ENCODE measurements around the gene CRACR2B. TPM values are rescaled to one million over a fixed set of nuclear protein-coding genes. Genes with fewer than 3 reads are reported as not detected.

Gene CRACR2B
- total RNA-seq, 1 donor from 2014 or later, result 2.6 TPM

DNA sequence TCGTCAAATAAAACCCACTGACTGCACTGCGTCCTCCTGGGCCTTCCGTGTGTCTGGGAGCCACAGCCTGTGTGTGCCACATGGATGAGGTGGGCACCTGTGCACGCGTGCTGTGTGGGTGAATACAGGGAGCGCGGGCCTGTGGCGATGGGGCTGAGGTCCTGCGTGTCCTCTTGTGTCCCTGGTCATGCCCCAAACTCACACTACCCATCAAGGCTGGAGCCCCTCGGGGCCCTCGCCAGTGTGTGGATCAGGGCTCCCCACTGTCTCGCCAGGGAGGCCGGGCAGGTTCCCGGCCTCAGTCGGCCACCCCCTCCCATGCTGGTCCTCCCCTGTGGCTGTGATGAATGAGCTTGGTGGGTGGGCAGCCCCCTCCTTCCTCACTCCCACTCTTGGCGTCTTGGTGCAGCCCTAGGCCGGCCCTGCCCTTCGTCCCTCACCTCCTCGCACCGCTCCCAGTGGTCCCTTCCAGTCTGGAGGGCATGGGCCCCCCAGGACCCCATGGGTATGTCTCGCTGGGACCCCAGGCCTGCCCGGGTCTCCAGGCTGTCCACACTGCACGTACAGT, 4.3 kb downstream of the CRACR2B start:
- peak overlapping the region; percentile 58 for H3K27ac Mint-ChIP-seq (ENCODE audit: unreplicated experiment)
- H3K4me2 ChIP-seq (ENCODE audit: low read length), result peak overlapping the region; percentile 96
- peaks cover 54% of the 10 kb centered on the region for H4K20me1 ChIP-seq (ENCODE audit: insufficient read depth, low read length)
- peak overlapping the region; percentile 59 for H3K4me3 ChIP-seq (ENCODE audit: insufficient read depth, low read depth, low read length)
- no peak for DNase-seq (ENCODE audit: low read depth)
- H3K9ac ChIP-seq (ENCODE audit: low read length), result peak overlapping the region; percentile 74
- H3K36me3 ChIP-seq (ENCODE audit: insufficient read depth, low read length), result peaks cover 3% of the 10 kb centered on the region
- H3K9me3 ChIP-seq (ENCODE audit: insufficient read depth, low read depth, low read length), result no peaks in the 10 kb centered on the region
- peak overlapping the region; percentile 74 for H3K4me3 Mint-ChIP-seq (ENCODE audit: unreplicated experiment)
- TF ChIP-seq, protein P1, sequence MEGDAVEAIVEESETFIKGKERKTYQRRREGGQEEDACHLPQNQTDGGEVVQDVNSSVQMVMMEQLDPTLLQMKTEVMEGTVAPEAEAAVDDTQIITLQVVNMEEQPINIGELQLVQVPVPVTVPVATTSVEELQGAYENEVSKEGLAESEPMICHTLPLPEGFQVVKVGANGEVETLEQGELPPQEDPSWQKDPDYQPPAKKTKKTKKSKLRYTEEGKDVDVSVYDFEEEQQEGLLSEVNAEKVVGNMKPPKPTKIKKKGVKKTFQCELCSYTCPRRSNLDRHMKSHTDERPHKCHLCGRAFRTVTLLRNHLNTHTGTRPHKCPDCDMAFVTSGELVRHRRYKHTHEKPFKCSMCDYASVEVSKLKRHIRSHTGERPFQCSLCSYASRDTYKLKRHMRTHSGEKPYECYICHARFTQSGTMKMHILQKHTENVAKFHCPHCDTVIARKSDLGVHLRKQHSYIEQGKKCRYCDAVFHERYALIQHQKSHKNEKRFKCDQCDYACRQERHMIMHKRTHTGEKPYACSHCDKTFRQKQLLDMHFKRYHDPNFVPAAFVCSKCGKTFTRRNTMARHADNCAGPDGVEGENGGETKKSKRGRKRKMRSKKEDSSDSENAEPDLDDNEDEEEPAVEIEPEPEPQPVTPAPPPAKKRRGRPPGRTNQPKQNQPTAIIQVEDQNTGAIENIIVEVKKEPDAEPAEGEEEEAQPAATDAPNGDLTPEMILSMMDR (IDR thresholded peaks at IDR 0.05; ENCODE audit: insufficient read depth, low read depth, low read length), result no peak
- no peak for TF ChIP-seq EZH2 (IDR thresholded peaks at IDR 0.05; ENCODE audit: insufficient read depth, low read length)
- peaks cover 5% of the 10 kb centered on the region for H3K27me3 Mint-ChIP-seq (ENCODE audit: low read depth, unreplicated experiment)
- peaks cover 11% of the 10 kb centered on the region for H3K4me1 Mint-ChIP-seq (ENCODE audit: low read depth, unreplicated experiment)
- peak overlapping the region; percentile 56 for H2AFZ ChIP-seq (ENCODE audit: low read depth, low read length)
- peak overlapping the region; percentile 37 for H3K27ac ChIP-seq (ENCODE audit: low read depth, low read length)
- peaks cover 65% of the 10 kb centered on the region for H3K4me1 ChIP-seq (ENCODE audit: insufficient read depth, low read length)
- FAIRE-seq, result no peak
- H3K27me3 ChIP-seq (ENCODE audit: insufficient read depth, low read length), result no peaks in the 10 kb centered on the region
- no peaks in the 10 kb centered on the region for H3K36me3 Mint-ChIP-seq (ENCODE audit: low read depth, unreplicated experiment)
- peaks cover 42% of the 10 kb centered on the region for H3K79me2 ChIP-seq (ENCODE audit: insufficient read depth, low read length)
- H3K9me3 Mint-ChIP-seq (ENCODE audit: unreplicated experiment), result no peaks in the 10 kb centered on the region

DNA sequence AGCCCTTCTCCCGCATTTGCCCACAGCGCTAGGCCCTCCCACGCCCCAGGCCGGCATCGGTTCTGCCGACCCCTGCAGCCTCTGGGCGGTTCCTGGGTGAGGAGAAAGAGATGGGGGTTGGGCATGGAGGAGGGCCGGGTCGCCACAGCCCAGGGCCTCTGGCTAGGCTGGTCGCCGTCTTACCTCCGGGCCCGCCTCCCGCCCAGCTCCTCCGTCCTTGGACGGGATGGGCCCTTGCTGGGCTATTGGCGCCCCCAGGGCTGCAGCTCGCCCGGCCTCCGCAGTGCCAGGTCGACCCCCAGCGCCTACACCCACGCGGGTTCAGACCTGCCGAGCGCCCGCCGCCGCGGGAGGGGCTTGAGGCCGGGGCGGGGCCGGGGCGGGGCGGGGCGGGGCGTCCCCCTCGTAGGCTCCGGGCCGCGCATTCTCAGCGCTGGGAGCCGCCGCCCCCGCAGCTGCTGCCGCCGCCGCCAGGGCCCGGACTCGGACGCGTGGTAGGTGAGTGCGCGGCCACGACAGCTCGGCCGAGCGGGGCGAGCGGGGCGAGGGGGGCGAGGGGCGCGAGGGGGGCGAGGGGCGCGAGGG, 4.9 kb downstream of the CRACR2B start, which contains the start of gene CD151:
Gene CD151, plus strand, starts transcription at position 424 of the 585 bp plus-strand sequence. CDS start 3,118 bp downstream, outside the sequence.
- peak within 1 kb of the TSS; percentile 98 for H3K4me2 ChIP-seq (ENCODE audit: low read length)
- peak within 1 kb of the TSS; percentile 92 for H3K9ac ChIP-seq (ENCODE audit: low read length)
- no peaks in the 10 kb centered on the region for H3K36me3 Mint-ChIP-seq (ENCODE audit: low read depth, unreplicated experiment)
- peak within 1 kb of the TSS; percentile 79 for H3K27ac ChIP-seq (ENCODE audit: low read depth, low read length)
- peaks cover 60% of the 10 kb centered on the region for H4K20me1 ChIP-seq (ENCODE audit: insufficient read depth, low read length)
- H3K27ac Mint-ChIP-seq (ENCODE audit: unreplicated experiment), result peak within 1 kb of the TSS; percentile 98
- TF ChIP-seq, protein P1 (IDR thresholded peaks at IDR 0.05; ENCODE audit: insufficient read depth, low read depth, low read length), result no peak
- TF ChIP-seq EZH2 (IDR thresholded peaks at IDR 0.05; ENCODE audit: insufficient read depth, low read length), result no peak
- H3K9me3 Mint-ChIP-seq (ENCODE audit: unreplicated experiment), result no peaks in the 10 kb centered on the region
- H3K27me3 ChIP-seq (ENCODE audit: insufficient read depth, low read length), result no peaks in the 10 kb centered on the region
- peak within 1 kb of the TSS; percentile 91 for H3K4me3 Mint-ChIP-seq (ENCODE audit: unreplicated experiment)
- peaks cover 68% of the 10 kb centered on the region for H3K4me1 ChIP-seq (ENCODE audit: insufficient read depth, low read length)
- FAIRE-seq (no peak), DNase-seq (ENCODE audit: low read depth) (no peak)
- peak within 1 kb of the TSS; percentile 56 for H2AFZ ChIP-seq (ENCODE audit: low read depth, low read length)
- H3K79me2 ChIP-seq (ENCODE audit: insufficient read depth, low read length), result peaks cover 48% of the 10 kb centered on the region
- peak within 1 kb of the TSS; percentile 86 for H3K4me3 ChIP-seq (ENCODE audit: insufficient read depth, low read depth, low read length)
- peaks cover 3% of the 10 kb centered on the region for H3K36me3 ChIP-seq (ENCODE audit: insufficient read depth, low read length)
- H3K27me3 Mint-ChIP-seq (ENCODE audit: low read depth, unreplicated experiment), result peaks cover 3% of the 10 kb centered on the region
- H3K4me1 Mint-ChIP-seq (ENCODE audit: low read depth, unreplicated experiment), result peaks cover 10% of the 10 kb centered on the region
- H3K9me3 ChIP-seq (ENCODE audit: insufficient read depth, low read depth, low read length), result no peaks in the 10 kb centered on the region
